Upper lobe of left lung (tissue), 4 donors: Measurements from ENCODE around the gene UBC.

Experiments
- CTCF ChIP-seq, 6 experiments: fragments of 450-650 bp in 4 of 6; fragments of 200-600 bp in 2 of 6; sonication (generic) in 2 of 6; IDR thresholded peaks; one replicate each; pipeline ENCODE4 v1.5.1; 2016 to 2019; ENCODE audit warnings: antibody characterized with exemption in 6 of 6
- POLR2AphosphoS5 ChIP-seq, 2 donors: sonication (generic); formaldehyde crosslinking; IDR thresholded peaks; one replicate each; pipeline ENCODE4 v1.5.1; 2017; ENCODE audit warnings: antibody characterized with exemption in 2 of 2

- TF ChIP-seq CTCF (IDR thresholded peaks at IDR 0.05) (no peak), POLR2AphosphoS5 (IDR thresholded peaks at IDR 0.05) (no peak)
Observed at GRCh38 chr12:124862768-124863415, 51.6 kb downstream of the UBC start.
